ENCODE results near the gene ATP5PO. TPM values are rescaled to one million over a fixed set of nuclear protein-coding genes. Genes with fewer than 3 reads are reported as not detected.

The ATP5PO gene, protein sequence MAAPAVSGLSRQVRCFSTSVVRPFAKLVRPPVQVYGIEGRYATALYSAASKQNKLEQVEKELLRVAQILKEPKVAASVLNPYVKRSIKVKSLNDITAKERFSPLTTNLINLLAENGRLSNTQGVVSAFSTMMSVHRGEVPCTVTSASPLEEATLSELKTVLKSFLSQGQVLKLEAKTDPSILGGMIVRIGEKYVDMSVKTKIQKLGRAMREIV
- total RNA-seq (100 to 1,000 TPM in 4 of 5 donors, 10 to 100 TPM in 1; 94.7 to 382 (median 312) TPM), polyA plus RNA-seq (100 to 1,000 TPM; 361 to 603 (median 534) TPM)
- long read RNA-seq, donor 1, transcript ATP5PO-201 (7 exons, 932 nt) = major isoform, 65 of 85 reads
- long read RNA-seq, donor 1, partial matches to known transcripts = 19 of 85 reads
- long read RNA-seq, donor 1, other reads (novel, unspliced or antisense) = 0 of 85 reads
- long read RNA-seq, donor 2, transcript ATP5PO-201 (7 exons, 932 nt) = major isoform, 80 of 95 reads
- long read RNA-seq, donor 2, partial matches to known transcripts = 14 of 95 reads
- long read RNA-seq, donor 2, other reads (novel, unspliced or antisense) = 0 of 95 reads
- long read RNA-seq, donor 3, transcript ATP5PO-201 (7 exons, 932 nt) = major isoform, 128 of 190 reads
- long read RNA-seq, donor 3, partial matches to known transcripts = 59 of 190 reads
- long read RNA-seq, donor 3, other reads (novel, unspliced or antisense) = 0 of 190 reads
- long read RNA-seq, donor 4, transcript ATP5PO-201 (7 exons, 932 nt) = major isoform, 16 of 16 reads
- long read RNA-seq, donor 4, partial matches to known transcripts = 0 of 16 reads
- long read RNA-seq, donor 4, other reads (novel, unspliced or antisense) = 0 of 16 reads
- long read RNA-seq, donor 5, transcript ATP5PO-201 (7 exons, 932 nt) = major isoform, 123 of 193 reads
- long read RNA-seq, donor 5, partial matches to known transcripts = 69 of 193 reads
- long read RNA-seq, donor 5, other reads (novel, unspliced or antisense) = 0 of 193 reads
- long read RNA-seq, donor 6, transcript ATP5PO-201 (7 exons, 932 nt) = major isoform, 452 of 549 reads
- long read RNA-seq, donor 6, transcript ATP5PO-209 (4 exons, 586 nt) = minor isoform, 8 of 549 reads
- long read RNA-seq, donor 6, partial matches to known transcripts = 89 of 549 reads
- long read RNA-seq, donor 6, other reads (novel, unspliced or antisense) = 0 of 549 reads
- long read RNA-seq, donor 7, transcript ATP5PO-201 (7 exons, 932 nt) = major isoform, 152 of 186 reads
- long read RNA-seq, donor 7, partial matches to known transcripts = 30 of 186 reads
- long read RNA-seq, donor 7, other reads (novel, unspliced or antisense) = 0 of 186 reads
- long read RNA-seq, donor 8, transcript ATP5PO-201 (7 exons, 932 nt) = major isoform, 236 of 350 reads
- long read RNA-seq, donor 8, partial matches to known transcripts = 114 of 350 reads
- long read RNA-seq, donor 8, other reads (novel, unspliced or antisense) = 0 of 350 reads
- long read RNA-seq, donor 9, transcript ATP5PO-201 (7 exons, 932 nt) = major isoform, 201 of 272 reads
- long read RNA-seq, donor 9, partial matches to known transcripts = 62 of 272 reads
- long read RNA-seq, donor 9, other reads (novel, unspliced or antisense) = 5 of 272 reads
- long read RNA-seq, donor 10, transcript ATP5PO-201 (7 exons, 932 nt) = major isoform, 71 of 102 reads
- long read RNA-seq, donor 10, partial matches to known transcripts = 29 of 102 reads
- long read RNA-seq, donor 10, other reads (novel, unspliced or antisense) = 0 of 102 reads

- WGBS, 5 donors = 0 to 1% (median 0%) methylated on average over 30 to 45 of the region's 45 CpGs
- Histone ChIP-seq H3K9me3 (no peaks in the 10 kb centered on the region), H3K4me1 (peaks cover 13 to 50% (median 25%) of the 10 kb centered on the region in 4 donors), H3K27me3 (no peaks in the 10 kb centered on the region), H3K27ac (peak within 1 kb of the TSS; percentile 79 to 95 (median 90)), H3K36me3 (peaks cover 12 to 32% (median 23%) of the 10 kb centered on the region in 4 donors), H3K4me3 (peak within 1 kb of the TSS; percentile 75 to 88 (median 80))
- peak; percentile 99 for DNase-seq
- intact Hi-C loops (cut with DNase I; ENCODE audit: low total_unique reads) = no loop called here
- TF ChIP-seq EP300 (IDR thresholded peaks at IDR 0.05) (no peak), POLR2A (IDR thresholded peaks at IDR 0.05) (peak in 1 of 4 donors; percentile 61), POLR2AphosphoS5 (IDR thresholded peaks at IDR 0.05) (peak; percentile 90 to 97 (median 95))
- TF ChIP-seq, protein P1, sequence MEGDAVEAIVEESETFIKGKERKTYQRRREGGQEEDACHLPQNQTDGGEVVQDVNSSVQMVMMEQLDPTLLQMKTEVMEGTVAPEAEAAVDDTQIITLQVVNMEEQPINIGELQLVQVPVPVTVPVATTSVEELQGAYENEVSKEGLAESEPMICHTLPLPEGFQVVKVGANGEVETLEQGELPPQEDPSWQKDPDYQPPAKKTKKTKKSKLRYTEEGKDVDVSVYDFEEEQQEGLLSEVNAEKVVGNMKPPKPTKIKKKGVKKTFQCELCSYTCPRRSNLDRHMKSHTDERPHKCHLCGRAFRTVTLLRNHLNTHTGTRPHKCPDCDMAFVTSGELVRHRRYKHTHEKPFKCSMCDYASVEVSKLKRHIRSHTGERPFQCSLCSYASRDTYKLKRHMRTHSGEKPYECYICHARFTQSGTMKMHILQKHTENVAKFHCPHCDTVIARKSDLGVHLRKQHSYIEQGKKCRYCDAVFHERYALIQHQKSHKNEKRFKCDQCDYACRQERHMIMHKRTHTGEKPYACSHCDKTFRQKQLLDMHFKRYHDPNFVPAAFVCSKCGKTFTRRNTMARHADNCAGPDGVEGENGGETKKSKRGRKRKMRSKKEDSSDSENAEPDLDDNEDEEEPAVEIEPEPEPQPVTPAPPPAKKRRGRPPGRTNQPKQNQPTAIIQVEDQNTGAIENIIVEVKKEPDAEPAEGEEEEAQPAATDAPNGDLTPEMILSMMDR (IDR thresholded peaks at IDR 0.05) = no peak
Observed at GRCh38 chr21:33915368-33916199, at the start of gene ATP5PO. Gene ATP5PO, minus strand, starts transcription at chr21:33915804. Its CDS starts 41 bp downstream, at chr21:33915763.

GRCh38 chr21:33964706-33965325 lies 49.2 kb upstream of the ATP5PO start:
- Histone ChIP-seq H3K27me3 (no peaks in the 10 kb centered on the region), H3K4me3 (no peak overlapping the region), H3K9me3 (peaks cover 0 to 10% (median 6%) of the 10 kb centered on the region in 4 donors), H3K27ac (no peak overlapping the region), H3K36me3 (no peaks in the 10 kb centered on the region), H3K4me1 (peaks cover 0 to 19% (median 10%) of the 10 kb centered on the region in 4 donors)
- WGBS, 5 donors = 87 to 90% (median 89%) methylated on average over 3 of the region's 3 CpGs
- intact Hi-C loops (cut with DNase I; ENCODE audit: low total_unique reads) = no loop called here
- DNase-seq = no peak
- TF ChIP-seq EP300 (IDR thresholded peaks at IDR 0.05) = no peak
- TF ChIP-seq, protein P1 (IDR thresholded peaks at IDR 0.05) = no peak
- no peak for TF ChIP-seq POLR2AphosphoS5 (IDR thresholded peaks at IDR 0.05)
- TF ChIP-seq POLR2A (IDR thresholded peaks at IDR 0.05) = no peak

GRCh38 chr21:33963848-33964555 lies 48.4 kb upstream of the ATP5PO start:
- peaks cover 0 to 19% (median 11%) of the 10 kb centered on the region in 4 donors for H3K9me3 ChIP-seq
- TF ChIP-seq POLR2AphosphoS5 (IDR thresholded peaks at IDR 0.05) (no peak), EP300 (IDR thresholded peaks at IDR 0.05) (no peak), POLR2A (IDR thresholded peaks at IDR 0.05) (no peak)
- TF ChIP-seq, protein P1 (IDR thresholded peaks at IDR 0.05) = no peak
- intact Hi-C loops (cut with DNase I; ENCODE audit: low total_unique reads) = no loop called here
- WGBS, 5 donors = 72 to 78% (median 77%) methylated on average over 5 of the region's 5 CpGs
- H3K4me1 ChIP-seq = peaks cover 0 to 11% (median 7%) of the 10 kb centered on the region in 4 donors
- no peaks in the 10 kb centered on the region for H3K36me3 ChIP-seq
- no peaks in the 10 kb centered on the region for H3K27me3 ChIP-seq
- no peak for DNase-seq
- no peak overlapping the region for H3K27ac ChIP-seq
- H3K4me3 ChIP-seq = no peak overlapping the region
